ENCODE measurements around the gene PKNOX2.

The PKNOX2 gene

DNA sequence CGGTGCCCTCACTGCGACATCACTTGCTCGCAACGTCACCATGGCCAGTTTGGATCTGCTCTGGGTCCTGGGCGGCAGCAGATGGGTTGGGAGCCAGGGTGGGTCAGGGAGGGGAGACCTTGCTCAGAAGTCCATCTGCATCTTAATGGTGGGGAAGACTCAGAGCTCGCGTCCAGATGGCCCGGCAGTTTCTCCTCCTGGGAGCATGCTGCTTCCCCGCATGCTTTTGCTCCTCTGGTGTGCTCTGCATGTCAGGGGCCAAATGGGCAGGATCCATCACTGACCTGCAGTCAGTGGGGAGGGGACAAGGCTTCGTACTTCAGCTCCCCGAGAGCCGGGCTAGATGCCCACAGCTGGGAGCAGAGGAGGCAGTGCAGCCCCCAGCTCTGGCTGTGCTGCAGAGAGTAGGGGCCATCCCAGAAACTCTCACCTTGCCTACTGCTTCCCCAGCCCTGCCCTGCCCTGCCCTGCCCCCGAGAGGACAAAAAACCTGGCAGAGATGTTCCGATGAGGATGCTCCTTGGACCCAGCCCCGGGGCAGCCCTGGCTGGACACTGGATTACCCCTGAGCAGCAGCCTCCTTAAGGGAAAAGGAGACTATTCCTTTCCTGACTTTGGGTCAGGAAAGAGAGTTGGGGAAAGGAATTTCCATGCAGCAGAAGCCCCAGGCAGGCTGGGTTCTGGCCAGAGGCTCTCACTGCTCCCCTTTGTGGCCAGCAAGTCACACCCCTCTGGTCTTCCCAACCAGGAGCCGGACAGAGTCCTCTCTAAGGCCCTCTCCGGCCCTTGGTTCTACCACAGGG is 149.9 kb downstream of the PKNOX2 start:
- H3K9ac ChIP-seq (ENCODE audit: low read depth, low read length), result no peak overlapping the region
- no peak overlapping the region for H3K4me3 ChIP-seq (ENCODE audit: low read depth in 1 of 2, low read length in 2 of 2)
- H2AFZ ChIP-seq (ENCODE audit: low read depth, low read length), result no peak overlapping the region
- DNase-seq, result no peak
- H3K4me1 ChIP-seq (ENCODE audit: insufficient read depth, low read length), result no peaks in the 10 kb centered on the region
- no peaks in the 10 kb centered on the region for H3K36me3 ChIP-seq (ENCODE audit: insufficient read depth, low read length)
- H3K79me2 ChIP-seq (ENCODE audit: insufficient read depth, low read length), result no peaks in the 10 kb centered on the region
- ATAC-seq (ENCODE audit: insufficient read depth, low read depth), result no peak
- H3K4me2 ChIP-seq (ENCODE audit: insufficient read depth, low read length), result no peak overlapping the region
- no peaks in the 10 kb centered on the region for H3K9me3 ChIP-seq (ENCODE audit: insufficient read depth, low read length, severe bottlenecking)
- peaks cover 3% of the 10 kb centered on the region for H3K27me3 ChIP-seq (ENCODE audit: insufficient read depth, low read length, poor library complexity)
- H3K27ac ChIP-seq (ENCODE audit: low read length), result no peak overlapping the region
- TF ChIP-seq, protein P1, sequence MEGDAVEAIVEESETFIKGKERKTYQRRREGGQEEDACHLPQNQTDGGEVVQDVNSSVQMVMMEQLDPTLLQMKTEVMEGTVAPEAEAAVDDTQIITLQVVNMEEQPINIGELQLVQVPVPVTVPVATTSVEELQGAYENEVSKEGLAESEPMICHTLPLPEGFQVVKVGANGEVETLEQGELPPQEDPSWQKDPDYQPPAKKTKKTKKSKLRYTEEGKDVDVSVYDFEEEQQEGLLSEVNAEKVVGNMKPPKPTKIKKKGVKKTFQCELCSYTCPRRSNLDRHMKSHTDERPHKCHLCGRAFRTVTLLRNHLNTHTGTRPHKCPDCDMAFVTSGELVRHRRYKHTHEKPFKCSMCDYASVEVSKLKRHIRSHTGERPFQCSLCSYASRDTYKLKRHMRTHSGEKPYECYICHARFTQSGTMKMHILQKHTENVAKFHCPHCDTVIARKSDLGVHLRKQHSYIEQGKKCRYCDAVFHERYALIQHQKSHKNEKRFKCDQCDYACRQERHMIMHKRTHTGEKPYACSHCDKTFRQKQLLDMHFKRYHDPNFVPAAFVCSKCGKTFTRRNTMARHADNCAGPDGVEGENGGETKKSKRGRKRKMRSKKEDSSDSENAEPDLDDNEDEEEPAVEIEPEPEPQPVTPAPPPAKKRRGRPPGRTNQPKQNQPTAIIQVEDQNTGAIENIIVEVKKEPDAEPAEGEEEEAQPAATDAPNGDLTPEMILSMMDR (IDR thresholded peaks at IDR 0.05; ENCODE audit: borderline replicate concordance, extremely low read depth, low read length, poor library complexity, severe bottlenecking), result no peak
- no peak for TF ChIP-seq EZH2 (IDR thresholded peaks at IDR 0.05; ENCODE audit: borderline replicate concordance, low read depth, low read length, severe bottlenecking)
- no peaks in the 10 kb centered on the region for H4K20me1 ChIP-seq (ENCODE audit: insufficient read depth, low read length)

DNA sequence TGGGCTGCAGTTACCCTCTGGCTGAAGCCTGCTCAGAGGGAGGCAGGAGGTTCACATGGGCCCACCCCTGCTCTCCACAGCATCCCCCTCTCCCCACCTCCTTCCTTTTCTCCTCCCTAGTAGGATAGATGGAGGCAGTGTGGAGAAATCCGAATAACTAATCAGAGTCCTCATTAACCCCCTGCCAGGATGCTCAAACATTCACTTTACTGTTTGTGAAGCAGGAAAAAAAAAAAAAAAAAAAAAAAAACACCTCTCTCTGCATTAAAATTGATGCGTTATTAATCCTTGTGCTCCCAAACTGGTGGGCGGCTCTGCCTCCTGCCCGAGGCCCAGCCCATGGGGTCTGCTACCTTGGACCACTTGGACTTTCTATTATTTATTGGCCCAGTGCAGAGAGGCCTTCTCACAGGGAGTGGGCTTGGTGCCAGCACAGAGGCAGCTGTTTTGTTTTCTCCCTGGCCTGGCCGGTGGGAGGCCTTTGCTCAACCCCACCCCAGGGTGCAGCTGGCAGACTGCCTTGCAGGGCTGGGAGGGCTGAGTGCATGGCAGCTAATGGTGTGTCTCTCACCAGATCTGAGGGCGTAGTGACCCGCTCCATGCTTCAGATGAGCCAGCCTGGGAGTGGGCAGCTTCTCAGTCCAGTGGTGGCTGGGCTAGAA is 150.7 kb downstream of the PKNOX2 start:
- H2AFZ ChIP-seq (ENCODE audit: low read depth, low read length), result no peak overlapping the region
- ATAC-seq (ENCODE audit: insufficient read depth, low read depth) (no peak), DNase-seq (no peak)
- no peaks in the 10 kb centered on the region for H3K9me3 ChIP-seq (ENCODE audit: insufficient read depth, low read length, severe bottlenecking)
- H3K4me1 ChIP-seq (ENCODE audit: insufficient read depth, low read length), result no peaks in the 10 kb centered on the region
- no peaks in the 10 kb centered on the region for H4K20me1 ChIP-seq (ENCODE audit: insufficient read depth, low read length)
- peaks cover 3% of the 10 kb centered on the region for H3K27me3 ChIP-seq (ENCODE audit: insufficient read depth, low read length, poor library complexity)
- H3K9ac ChIP-seq (ENCODE audit: low read depth, low read length), result no peak overlapping the region
- no peak overlapping the region for H3K4me3 ChIP-seq (ENCODE audit: low read depth in 1 of 2, low read length in 2 of 2)
- no peak overlapping the region for H3K27ac ChIP-seq (ENCODE audit: low read length)
- no peaks in the 10 kb centered on the region for H3K79me2 ChIP-seq (ENCODE audit: insufficient read depth, low read length)
- H3K36me3 ChIP-seq (ENCODE audit: insufficient read depth, low read length), result no peaks in the 10 kb centered on the region
- TF ChIP-seq, protein P1 (IDR thresholded peaks at IDR 0.05; ENCODE audit: borderline replicate concordance, extremely low read depth, low read length, poor library complexity, severe bottlenecking), result no peak
- no peak for TF ChIP-seq EZH2 (IDR thresholded peaks at IDR 0.05; ENCODE audit: borderline replicate concordance, low read depth, low read length, severe bottlenecking)
- no peak overlapping the region for H3K4me2 ChIP-seq (ENCODE audit: insufficient read depth, low read length)

DNA sequence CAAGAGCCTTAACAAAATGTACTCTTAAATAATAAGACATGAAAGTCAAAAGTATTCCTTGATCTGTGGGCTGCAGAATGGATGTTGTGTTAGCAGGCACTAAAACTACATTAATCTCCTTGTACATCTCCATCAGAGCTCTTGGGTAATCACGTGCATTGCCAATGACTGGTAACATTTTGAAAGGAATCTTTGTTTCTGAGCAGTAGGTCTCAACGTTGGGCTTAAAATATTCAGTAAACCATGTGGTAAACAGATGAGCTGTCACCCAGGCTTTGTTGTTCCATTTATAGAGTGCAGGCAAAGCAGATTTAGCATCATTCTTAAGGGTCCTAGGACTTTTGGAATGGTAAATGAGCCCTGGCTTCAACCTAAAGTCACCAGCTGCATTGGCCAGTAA is 152.9 kb downstream of the PKNOX2 start:
- Histone ChIP-seq H3K36me3 (ENCODE audit: insufficient read depth, low read length) (no peaks in the 10 kb centered on the region), H3K79me2 (ENCODE audit: insufficient read depth, low read length) (no peaks in the 10 kb centered on the region), H3K4me2 (ENCODE audit: insufficient read depth, low read length) (no peak overlapping the region), H3K4me1 (ENCODE audit: insufficient read depth, low read length) (no peaks in the 10 kb centered on the region), H2AFZ (ENCODE audit: low read depth, low read length) (no peak overlapping the region), H3K9ac (ENCODE audit: low read depth, low read length) (no peak overlapping the region), H4K20me1 (ENCODE audit: insufficient read depth, low read length) (no peaks in the 10 kb centered on the region), H3K27me3 (ENCODE audit: insufficient read depth, low read length, poor library complexity) (peaks cover 7% of the 10 kb centered on the region), H3K4me3 (ENCODE audit: low read depth in 1 of 2, low read length in 2 of 2) (no peak overlapping the region), H3K9me3 (ENCODE audit: insufficient read depth, low read length, severe bottlenecking) (no peaks in the 10 kb centered on the region), H3K27ac (ENCODE audit: low read length) (no peak overlapping the region)
- no peak for ATAC-seq (ENCODE audit: insufficient read depth, low read depth)
- TF ChIP-seq, protein P1 (IDR thresholded peaks at IDR 0.05; ENCODE audit: borderline replicate concordance, extremely low read depth, low read length, poor library complexity, severe bottlenecking), result no peak
- TF ChIP-seq EZH2 (IDR thresholded peaks at IDR 0.05; ENCODE audit: borderline replicate concordance, low read depth, low read length, severe bottlenecking), result no peak
- no peak for DNase-seq
